Lower lobe of right lung (tissue), 2 donors: Measurements from ENCODE around the gene FARS2. TPM values are rescaled to one million over a fixed set of nuclear protein-coding genes. Genes with fewer than 3 reads are reported as not detected.

ENCODE experiments used
- ATAC-seq, 2 donors: fragments of 200-7000 bp; cut with Tn5 transposase; one replicate each; pipeline ENCODE4 v1.9.1; 2020 to 2022; ENCODE audit warnings: mild to moderate bottlenecking in 2 of 2, moderate library complexity in 2 of 2
- DNase-seq: peaks from one replicate; pipeline ENCODE4 v3.0.0-alpha.2; 2020
- H3K27ac ChIP-seq: fragments of 200-600 bp; one replicate; pipeline ENCODE4 v1.8.0; 2022
- H3K27me3 ChIP-seq: fragments of 200-600 bp; one replicate; pipeline ENCODE4 v1.8.0; 2022; ENCODE audit warnings: low read depth
- H3K36me3 ChIP-seq: fragments of 200-600 bp; one replicate; pipeline ENCODE4 v1.8.0; 2022; ENCODE audit warnings: mild to moderate bottlenecking
- H3K4me1 ChIP-seq: fragments of 200-600 bp; one replicate; pipeline ENCODE4 v1.8.0; 2022
- H3K4me3 ChIP-seq: fragments of 200-600 bp; one replicate; pipeline ENCODE4 v1.8.0; 2022; ENCODE audit warnings: mild to moderate bottlenecking
- H3K9me3 ChIP-seq: fragments of 200-600 bp; one replicate; pipeline ENCODE4 v1.8.0; 2022
- CTCF ChIP-seq: fragments of 200-600 bp; IDR thresholded peaks from one replicate; pipeline ENCODE4 v1.8.0; 2022; ENCODE audit warnings: antibody characterized with exemption, mild to moderate bottlenecking
- intact Hi-C: fragments of 100-400 bp; cut with DNase I; formaldehyde crosslinking; loops from one replicate; pipeline ENCODE4 v1.11.0; 2022
- total RNA-seq: library from RNA; stranded (reverse); fragmentation: NEBNext Ultra II Directional; extraction: Animal tissue kit (Norgen Biotek cat#: 25700); gene quantifications from one replicate; pipeline ENCODE4 v1.2.1, GENCODE V29; 2021
- donor health status: DM: no; HTN: yes; CAD: no; lungs with severe emphysema.

The FARS2 gene
- total RNA-seq, 1 donor from 2014 or later = 17.0 TPM

- DNase-seq (no peak), ATAC-seq (no peak)
- H3K9me3 ChIP-seq = no peaks in the 10 kb centered on the region
- no peaks in the 10 kb centered on the region for H3K36me3 ChIP-seq
- no peaks in the 10 kb centered on the region for H3K27me3 ChIP-seq
- H3K4me3 ChIP-seq = no peak overlapping the region
- intact Hi-C loops = no loop called here
- no peak for TF ChIP-seq CTCF
- no peak overlapping the region for H3K27ac ChIP-seq
- H3K4me1 ChIP-seq = peaks cover 18% of the 10 kb centered on the region
These were observed 25.5 kb downstream of the FARS2 start for GRCh38 chr6:5286780-5287179.

- Histone ChIP-seq H3K27ac (peak overlapping the region; percentile 6), H3K36me3 (no peaks in the 10 kb centered on the region), H3K4me1 (peaks cover 18% of the 10 kb centered on the region), H3K27me3 (no peaks in the 10 kb centered on the region), H3K9me3 (no peaks in the 10 kb centered on the region), H3K4me3 (no peak overlapping the region)
- intact Hi-C loops = no loop called here
- ATAC-seq (peak in 1 of 2 donors; percentile 54), DNase-seq (no peak)
- no peak for TF ChIP-seq CTCF
These were observed 26.1 kb downstream of the FARS2 start for GRCh38 chr6:5287205-5287965.

- Histone ChIP-seq H3K9me3 (no peaks in the 10 kb centered on the region), H3K4me3 (no peak overlapping the region), H3K4me1 (peaks cover 18% of the 10 kb centered on the region), H3K27ac (no peak overlapping the region), H3K27me3 (no peaks in the 10 kb centered on the region), H3K36me3 (no peaks in the 10 kb centered on the region)
- DNase-seq = no peak
- intact Hi-C loops = no loop called here
- ATAC-seq = no peak
- no peak for TF ChIP-seq CTCF
These were observed 26.6 kb downstream of the FARS2 start for GRCh38 chr6:5287966-5288297.

- Histone ChIP-seq H3K9me3 (no peaks in the 10 kb centered on the region), H3K4me3 (no peak overlapping the region), H3K27ac (no peak overlapping the region), H3K36me3 (no peaks in the 10 kb centered on the region), H3K27me3 (no peaks in the 10 kb centered on the region), H3K4me1 (peaks cover 30% of the 10 kb centered on the region)
- DNase-seq = no peak
- ATAC-seq = no peak
- intact Hi-C loops = no loop called here
- TF ChIP-seq CTCF = no peak
These were observed 28.8 kb downstream of the FARS2 start for GRCh38 chr6:5290097-5290496.

- TF ChIP-seq CTCF = no peak
- H3K4me3 ChIP-seq = no peak overlapping the region
- H3K9me3 ChIP-seq = no peaks in the 10 kb centered on the region
- H3K36me3 ChIP-seq = no peaks in the 10 kb centered on the region
- no peak overlapping the region for H3K27ac ChIP-seq
- ATAC-seq = no peak
- H3K4me1 ChIP-seq = peaks cover 31% of the 10 kb centered on the region
- intact Hi-C loops = no loop called here
- DNase-seq = no peak
- no peaks in the 10 kb centered on the region for H3K27me3 ChIP-seq
These were observed 29.2 kb downstream of the FARS2 start for GRCh38 chr6:5290500-5290899.
